T-cell (primary cell): ENCODE measurements around the gene ABCC12. TPM values are rescaled to one million over a fixed set of nuclear protein-coding genes. Genes with fewer than 3 reads are reported as not detected.
A peak's percentile ranks its signal among the peaks of the same experiment; 100 is the strongest.
"Not testable (repeated sequence)": the region's sequence is repeated elsewhere in the genome, so short reads cannot be mapped to it uniquely, and the experiment has no call there.

Experiments used
- ATAC-seq, 4 experiments: fragments of 200-7000 bp in 3 of 4; fragments of 150-1000 bp in 1 of 4; cut with Tn5 transposase; replicated peaks in 1 of 4; 1 replicate in 3 of 4; 2 replicates in 1 of 4; pipeline ENCODE4 v1.10.0; 2021; ENCODE audit warnings: moderate library complexity in 3 of 4, mild to moderate bottlenecking in 2 of 4, moderate number of reproducible peaks in 1 of 4
- CTCF ChIA-PET, 2 donors: fragments of 300-600 bp; sonication (Branson Sonifier 250); formaldehyde crosslinking; loops; one replicate each; lab custom pipeline; 2022; ENCODE audit warnings: antibody characterized with exemption in 2 of 2; lab: Charles Lee
- POLR2A ChIA-PET, 2 donors: fragments of 300-600 bp; sonication (Branson Sonifier 250); formaldehyde crosslinking; loops; one replicate each; lab custom pipeline; 2022; ENCODE audit warnings: antibody characterized with exemption in 2 of 2; lab: Charles Lee
- DNase-seq, 35 experiments: peaks; one replicate each; pipeline versions ENCODE4 v3.0.0 to v3.0.0-alpha.2; 2013 to 2023
- H3K27ac ChIP-seq: one replicate; pipeline ENCODE4 v1.5.1; 2013; ENCODE audit warnings: low read length
- H3K27me3 ChIP-seq, 2 experiments: replicated peaks in 1 of 2; 1 replicate in 1 of 2; 2 replicates in 1 of 2; pipeline versions ENCODE4 v1.6.1 to v1.7.0; 2013; ENCODE audit warnings: low read length in 1 of 2, mixed read lengths in 1 of 2; ENCODE audit not compliant: control insufficient read depth in 2 of 2, insufficient read depth in 2 of 2; ENCODE audit errors: extremely low read depth in 1 of 2
- H3K36me3 ChIP-seq, 2 donors: 1 replicate in 1 of 2; 2 replicates in 1 of 2; pipeline versions ENCODE4 v1.6.1 to v1.7.0; 2013; ENCODE audit warnings: low read length in 1 of 2; ENCODE audit not compliant: control insufficient read depth in 2 of 2, insufficient read depth in 1 of 2; ENCODE audit errors: extremely low read depth in 1 of 2
- H3K4me1 ChIP-seq, 2 experiments: 1 replicate in 1 of 2; 2 replicates in 1 of 2; pipeline versions ENCODE4 v1.6.1 to v1.7.0; 2013; ENCODE audit warnings: low read length in 2 of 2, mixed read lengths in 1 of 2; ENCODE audit not compliant: insufficient read depth in 2 of 2, control insufficient read depth in 1 of 2; ENCODE audit errors: extremely low read depth in 1 of 2
- H3K4me3 ChIP-seq, 2 donors: 1 replicate in 1 of 2; 2 replicates in 1 of 2; pipeline versions ENCODE4 v1.5.1 to v1.7.0; 2013; ENCODE audit warnings: mild to moderate bottlenecking in 2 of 2, low read length in 1 of 2, moderate library complexity in 1 of 2; ENCODE audit not compliant: control insufficient read depth in 1 of 2; ENCODE audit errors: extremely low read depth in 1 of 2
- H3K9me3 ChIP-seq: 2 replicates; pipeline ENCODE4 v1.7.0; 2013
- H3K27ac Mint-ChIP-seq, 2 donors: one replicate each; pipeline ENCODE4 v1.8.0; 2020 to 2021; ENCODE audit warnings: mild to moderate bottlenecking in 2 of 2, mixed read lengths in 2 of 2
- H3K27me3 Mint-ChIP-seq, 2 donors: one replicate each; pipeline ENCODE4 v1.8.0; 2021 to 2022; ENCODE audit warnings: mixed read lengths in 2 of 2
- H3K36me3 Mint-ChIP-seq: one replicate; pipeline ENCODE4 v1.8.0; 2021; ENCODE audit warnings: mixed read lengths
- H3K4me1 Mint-ChIP-seq, 3 donors: one replicate each; pipeline ENCODE4 v1.8.0; 2020 to 2022; ENCODE audit warnings: mixed read lengths in 3 of 3, mild to moderate bottlenecking in 1 of 3
- H3K4me3 Mint-ChIP-seq, 3 donors: one replicate each; pipeline ENCODE4 v1.8.0; 2020 to 2022; ENCODE audit warnings: mild to moderate bottlenecking in 3 of 3, mixed read lengths in 3 of 3, moderate library complexity in 3 of 3
- H3K9me3 Mint-ChIP-seq, 3 donors: one replicate each; pipeline ENCODE4 v1.8.0; 2020 to 2022; ENCODE audit warnings: mixed read lengths in 3 of 3
- WGBS: methylation state at CpG from one replicate; pipeline ENCODE4 v1.1.5; 2013; ENCODE audit warnings: missing lambda C conversion rate; ENCODE audit not compliant: insufficient coverage; 5-methylcytosine and 5-hydroxymethylcytosine counted together
- total RNA-seq, 35 experiments: library from RNA in 6 of 35; stranded (reverse) in 6 of 35; fragments of 120-200 nt in 1 of 35; gene quantifications; one replicate each; pipeline versions ENCODE4 v1.2.1 to v1.2.4 and lab custom pipeline; 2013 to 2026

Gene ABCC12
- total RNA-seq, 5 donors from 2014 or later (not counting 1 experiment from before 2014, with no cell fraction given), result not detected

- Mint-ChIP-seq H3K4me3 (no peak overlapping the region), H3K27ac (no peak overlapping the region), H3K9me3 (no peaks in the 10 kb centered on the region), H3K27me3 (peaks cover 3 to 4% of the 10 kb centered on the region in 2 donors), H3K4me1 (peaks cover 0 to 4% (median 4%) of the 10 kb centered on the region in 3 donors), H3K36me3 (no peaks in the 10 kb centered on the region)
- ATAC-seq (no peak), DNase-seq (no peak)
- no CpG with 5 or more reads among the region's 1 CpG for WGBS
- Histone ChIP-seq H3K4me3 (no peak overlapping the region), H3K27ac (no peak overlapping the region), H3K36me3 (no peaks in the 10 kb centered on the region), H3K9me3 (no peaks in the 10 kb centered on the region), H3K4me1 (peaks cover 0 to 5% of the 10 kb centered on the region in 2 experiments), H3K27me3 (no peaks in the 10 kb centered on the region)
- ChIA-PET POLR2A (no interaction called here), CTCF (interaction anchor here in 1 of 2 donors (0.7 kb wide), 1 partner anchor 9 kb away, joined by 4 read pairs; no protein-coding TSS in a partner anchor)
These were observed 12.3 kb upstream of the ABCC12 start for GRCh38 chr16:48168075-48168474.

GRCh38 chr16:48166617-48167016, 10.8 kb upstream of the ABCC12 start:
- H3K36me3 Mint-ChIP-seq, H3K4me3 Mint-ChIP-seq, H3K4me3 ChIP-seq, H3K27ac Mint-ChIP-seq, H3K36me3 ChIP-seq, DNase-seq, H3K27me3 ChIP-seq, H3K9me3 Mint-ChIP-seq, H3K4me1 Mint-ChIP-seq, H3K27me3 Mint-ChIP-seq, H3K9me3 ChIP-seq, H3K4me1 ChIP-seq, ATAC-seq, H3K27ac ChIP-seq: not testable (repeated sequence)
- CTCF ChIA-PET, result interaction anchor here (0.6 to 1.0 kb wide), 3 partner anchors 465 to 1129 kb away, joined by 3 to 4 read pairs (median 3); no protein-coding TSS in a partner anchor
- POLR2A ChIA-PET, result interaction anchor here in 1 of 2 donors (0.6 kb wide), 1 partner anchor 1025 kb away, joined by 5 read pairs; no protein-coding TSS in a partner anchor
- 100% methylated on average over 1 of the region's 5 CpGs for WGBS

GRCh38 chr16:48165961-48166578, 10.3 kb upstream of the ABCC12 start:
- 88% methylated on average over 3 of the region's 4 CpGs for WGBS
- Histone ChIP-seq H3K27me3 (peaks cover 0 to 3% of the 10 kb centered on the region in 2 experiments), H3K36me3 (no peaks in the 10 kb centered on the region), H3K9me3 (no peaks in the 10 kb centered on the region), H3K4me1 (peaks cover 0 to 5% of the 10 kb centered on the region in 2 experiments), H3K4me3 (no peak overlapping the region), H3K27ac (no peak overlapping the region)
- Mint-ChIP-seq H3K27me3 (peaks cover 6 to 7% of the 10 kb centered on the region in 2 donors), H3K36me3 (no peaks in the 10 kb centered on the region), H3K27ac (no peak overlapping the region), H3K4me1 (peaks cover 0 to 4% (median 4%) of the 10 kb centered on the region in 3 donors), H3K9me3 (no peaks in the 10 kb centered on the region), H3K4me3 (no peak overlapping the region)
- no peak for ATAC-seq
- DNase-seq, result no peak
- CTCF ChIA-PET, result interaction anchor here in 1 of 2 donors (0.6 to 0.8 kb wide), 2 partner anchors 465 to 1128 kb away, joined by 3 to 4 read pairs; no protein-coding TSS in a partner anchor
- POLR2A ChIA-PET, result interaction anchor here in 1 of 2 donors (0.6 kb wide), 1 partner anchor 1024 kb away, joined by 5 read pairs; no protein-coding TSS in a partner anchor

- ChIA-PET CTCF (interaction anchor here (0.6 to 2.0 kb wide), 15 partner anchors 9 to 1491 kb away, joined by 3 to 18 read pairs (median 4); partner anchors contain the start of genes DNAJA2 (in 1 of the 2) and NETO2 (in 1 of the 2)), POLR2A (no interaction called here)
- peaks cover 6 to 8% of the 10 kb centered on the region in 2 donors for H3K27me3 Mint-ChIP-seq
- 30% methylated on average over 12 of the region's 16 CpGs for WGBS
- H3K27ac Mint-ChIP-seq, result no peak overlapping the region
- DNase-seq, result peak in 34 of 35 experiments; percentile 16 to 75 (median 46)
- no peak overlapping the region for H3K4me3 Mint-ChIP-seq
- no peaks in the 10 kb centered on the region for H3K36me3 Mint-ChIP-seq
- no peaks in the 10 kb centered on the region for H3K9me3 Mint-ChIP-seq
- no peaks in the 10 kb centered on the region for H3K9me3 ChIP-seq
- no peak overlapping the region for H3K27ac ChIP-seq
- peak; percentile 65 to 75 (median 69) for ATAC-seq
- H3K36me3 ChIP-seq, result no peaks in the 10 kb centered on the region
- H3K27me3 ChIP-seq, result peaks cover 0 to 3% of the 10 kb centered on the region in 2 experiments
- H3K4me1 ChIP-seq, result peaks cover 0 to 5% of the 10 kb centered on the region in 2 experiments
- peaks cover 0 to 4% (median 4%) of the 10 kb centered on the region in 3 donors for H3K4me1 Mint-ChIP-seq
- no peak overlapping the region for H3K4me3 ChIP-seq
These were observed 9.3 kb upstream of the ABCC12 start for GRCh38 chr16:48164907-48165715.

- WGBS, result 86% methylated on average over 9 of the region's 9 CpGs
- ATAC-seq (no peak), DNase-seq (no peak)
- Mint-ChIP-seq H3K27ac (no peak overlapping the region), H3K4me1 (peaks cover 0 to 9% (median 9%) of the 10 kb centered on the region in 3 donors), H3K36me3 (no peaks in the 10 kb centered on the region), H3K27me3 (peaks cover 6 to 8% of the 10 kb centered on the region in 2 donors), H3K9me3 (no peaks in the 10 kb centered on the region), H3K4me3 (no peak overlapping the region)
- CTCF ChIA-PET, result interaction anchor here in 1 of 2 donors (0.5 kb wide), 1 partner anchor 1058 kb away, joined by 3 read pairs; no protein-coding TSS in a partner anchor
- peaks cover 0 to 3% of the 10 kb centered on the region in 2 experiments for H3K27me3 ChIP-seq
- H3K36me3 ChIP-seq, result no peaks in the 10 kb centered on the region
- H3K9me3 ChIP-seq, result no peaks in the 10 kb centered on the region
- no peak overlapping the region for H3K27ac ChIP-seq
- H3K4me3 ChIP-seq, result no peak overlapping the region
- POLR2A ChIA-PET, result no interaction called here
- peaks cover 0 to 5% of the 10 kb centered on the region in 2 experiments for H3K4me1 ChIP-seq
These were observed 7.1 kb upstream of the ABCC12 start for GRCh38 chr16:48162839-48163410.
